Measurements from ENCODE around the gene ZNG1C.
"Not testable (repeated sequence)": the region's sequence is repeated elsewhere in the genome, so short reads cannot be mapped to it uniquely, and the experiment has no call there.

GRCh38 chr9:68302567-68302966 is 60.8 kb downstream of the ZNG1C start, which contains the start of gene FOXD4L3:
- not testable (repeated sequence) for TF ChIP-seq CTCF, POLR2A (IDR thresholded peaks at IDR 0.05)
